Esophagus muscularis mucosa (tissue), 4 donors: ENCODE data around the gene CUL2.

Experiments
- CTCF ChIP-seq, 3 experiments: fragments of 200-600 bp in 2 of 3; fragments of 450-650 bp in 1 of 3; sonication (generic) in 2 of 3; IDR thresholded peaks; one replicate each; pipeline ENCODE4 v1.5.1; 2017 to 2019; ENCODE audit warnings: antibody characterized with exemption in 3 of 3, mild to moderate bottlenecking in 2 of 3, moderate library complexity in 1 of 3
- EP300 ChIP-seq: sonication (generic); formaldehyde crosslinking; IDR thresholded peaks from one replicate; pipeline ENCODE4 v1.6.1; 2017; ENCODE audit warnings: antibody characterized with exemption
- POLR2A ChIP-seq: fragments of 450-650 bp; IDR thresholded peaks from one replicate; pipeline ENCODE4 v1.6.1; 2017; ENCODE audit warnings: antibody characterized with exemption, moderate library complexity, mild to moderate bottlenecking, low read depth
- POLR2AphosphoS5 ChIP-seq, 2 donors: sonication (generic); formaldehyde crosslinking; IDR thresholded peaks; one replicate each; pipeline ENCODE4 v1.6.1; 2017; ENCODE audit warnings: antibody characterized with exemption in 2 of 2

GRCh38 chr10:35079763-35080162, 10.4 kb downstream of the CUL2 start:
- no peak for TF ChIP-seq CTCF (IDR thresholded peaks at IDR 0.05)
- no peak for TF ChIP-seq POLR2AphosphoS5 (IDR thresholded peaks at IDR 0.05)
- TF ChIP-seq POLR2A, result no peak
- TF ChIP-seq EP300, result no peak
